Measurements from ENCODE around the gene CPZ. TPM values are rescaled to one million over a fixed set of nuclear protein-coding genes. Genes with fewer than 3 reads are reported as not detected.

CPZ gene
- total and polyA plus RNA-seq, 2 of the 4 experiments (the other 2 are of a cell fraction): 0.90 to 10.3 TPM

GRCh38 chr4:8656185-8656517, 63.6 kb downstream of the CPZ start:
- Histone ChIP-seq H3K56ac (ENCODE audit: extremely low read depth, insufficient read depth, low read length) (no peak overlapping the region), H3K9me3 (ENCODE audit: control insufficient read depth, insufficient read depth, low read length) (no peaks in the 10 kb centered on the region), H2AFZ (replicated peaks; ENCODE audit: low read length, poor library complexity) (no peak overlapping the region), H3K23ac (ENCODE audit: low read depth, low read length) (no peak overlapping the region), H3K18ac (ENCODE audit: low read depth, low read length) (no peak overlapping the region), H3K9me1 (ENCODE audit: insufficient read depth, low read length) (no peaks in the 10 kb centered on the region), H2AK9ac (replicated peaks; ENCODE audit: low read depth, low read length, poor library complexity) (no peak overlapping the region), H4K91ac (ENCODE audit: insufficient read depth, low read depth, low read length) (no peak overlapping the region), H2BK5ac (ENCODE audit: low read depth, low read length, poor library complexity, severe bottlenecking) (no peak overlapping the region), H2BK120ac (ENCODE audit: low read depth, low read length) (no peak overlapping the region), H4K8ac (ENCODE audit: low read depth in 2 of 2, low read length in 2 of 2) (no peak overlapping the region), H3K4me1 (ENCODE audit: control insufficient read depth, insufficient read depth, low read length) (no peaks in the 10 kb centered on the region), H3K4me3 (ENCODE audit: insufficient read depth, low read depth, low read length) (no peak overlapping the region), H3K79me1 (ENCODE audit: low read depth in 1 of 2, low read length in 2 of 2) (no peaks in the 10 kb centered on the region), H4K20me1 (ENCODE audit: insufficient read depth, low read length) (no peaks in the 10 kb centered on the region), H2AK5ac (ENCODE audit: low read depth, low read length) (no peak overlapping the region), H3K4me2 (ENCODE audit: low read depth, low read length) (no peak overlapping the region), H3K27me3 (ENCODE audit: control insufficient read depth, insufficient read depth, low read length) (no peaks in the 10 kb centered on the region; the same call in 1 of the 2 replicates), H2BK15ac (ENCODE audit: low read depth, low read length) (no peak overlapping the region), H3K27ac (ENCODE audit: insufficient read depth, low read length) (no peak overlapping the region), H4K5ac (ENCODE audit: low read depth, low read length) (no peak overlapping the region), H3K14ac (replicated peaks; ENCODE audit: low read depth, low read length) (no peak overlapping the region), H3K4ac (ENCODE audit: low read depth, low read length) (no peak overlapping the region), H2BK20ac (ENCODE audit: low read depth, low read length) (no peak overlapping the region), H3K9ac (ENCODE audit: low read depth, low read length) (no peak overlapping the region), H3K36me3 (ENCODE audit: control insufficient read depth, insufficient read depth, low read length) (no peaks in the 10 kb centered on the region)
- in situ Hi-C loops (cut with MboI; ENCODE audit: low sequenced_read_pairs): no loop called here
- no peak for ATAC-seq (ENCODE audit: low read depth)
- dilution Hi-C loops (cut with HindIII; ENCODE audit: low sequenced_read_pairs, unreplicated experiment): no loop called here
- BruUV-seq (replicated peaks): no TSS peak
- 44% methylated on average over 5 of the region's 11 CpGs; no CpG with 5 or more reads in 1 of the 2 experiments for WGBS, 2 experiments (ENCODE audit: extremely low coverage in 2 of 2, insufficient read length in 1 of 2)
- ChIA-PET CTCF (interaction anchor here (0.6 kb wide), 1 partner anchor 63 kb away, joined by 3 read pairs; no protein-coding TSS in a partner anchor), POLR2A (ENCODE audit: unreplicated experiment) (no interaction called here)
- TF ChIP-seq MAZ (IDR thresholded peaks at IDR 0.05; ENCODE audit: borderline replicate concordance, low read depth, low read length): no peak
- TF ChIP-seq, protein P1, sequence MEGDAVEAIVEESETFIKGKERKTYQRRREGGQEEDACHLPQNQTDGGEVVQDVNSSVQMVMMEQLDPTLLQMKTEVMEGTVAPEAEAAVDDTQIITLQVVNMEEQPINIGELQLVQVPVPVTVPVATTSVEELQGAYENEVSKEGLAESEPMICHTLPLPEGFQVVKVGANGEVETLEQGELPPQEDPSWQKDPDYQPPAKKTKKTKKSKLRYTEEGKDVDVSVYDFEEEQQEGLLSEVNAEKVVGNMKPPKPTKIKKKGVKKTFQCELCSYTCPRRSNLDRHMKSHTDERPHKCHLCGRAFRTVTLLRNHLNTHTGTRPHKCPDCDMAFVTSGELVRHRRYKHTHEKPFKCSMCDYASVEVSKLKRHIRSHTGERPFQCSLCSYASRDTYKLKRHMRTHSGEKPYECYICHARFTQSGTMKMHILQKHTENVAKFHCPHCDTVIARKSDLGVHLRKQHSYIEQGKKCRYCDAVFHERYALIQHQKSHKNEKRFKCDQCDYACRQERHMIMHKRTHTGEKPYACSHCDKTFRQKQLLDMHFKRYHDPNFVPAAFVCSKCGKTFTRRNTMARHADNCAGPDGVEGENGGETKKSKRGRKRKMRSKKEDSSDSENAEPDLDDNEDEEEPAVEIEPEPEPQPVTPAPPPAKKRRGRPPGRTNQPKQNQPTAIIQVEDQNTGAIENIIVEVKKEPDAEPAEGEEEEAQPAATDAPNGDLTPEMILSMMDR (conservative IDR thresholded peaks at IDR 0.05; ENCODE audit: low read depth, low read length): no peak
- TF ChIP-seq BHLHE40 (IDR thresholded peaks at IDR 0.05; ENCODE audit: low read depth, low read length): no peak
- no peak for TF ChIP-seq CHD1 (IDR thresholded peaks at IDR 0.05; ENCODE audit: low read depth, low read length)
- TF ChIP-seq, protein P2, sequence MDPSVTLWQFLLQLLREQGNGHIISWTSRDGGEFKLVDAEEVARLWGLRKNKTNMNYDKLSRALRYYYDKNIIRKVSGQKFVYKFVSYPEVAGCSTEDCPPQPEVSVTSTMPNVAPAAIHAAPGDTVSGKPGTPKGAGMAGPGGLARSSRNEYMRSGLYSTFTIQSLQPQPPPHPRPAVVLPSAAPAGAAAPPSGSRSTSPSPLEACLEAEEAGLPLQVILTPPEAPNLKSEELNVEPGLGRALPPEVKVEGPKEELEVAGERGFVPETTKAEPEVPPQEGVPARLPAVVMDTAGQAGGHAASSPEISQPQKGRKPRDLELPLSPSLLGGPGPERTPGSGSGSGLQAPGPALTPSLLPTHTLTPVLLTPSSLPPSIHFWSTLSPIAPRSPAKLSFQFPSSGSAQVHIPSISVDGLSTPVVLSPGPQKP (IDR thresholded peaks at IDR 0.05; ENCODE audit: borderline replicate concordance, low read depth, low read length): no peak
- no peak for TF ChIP-seq CEBPB (IDR thresholded peaks at IDR 0.05; ENCODE audit: low read depth, low read length)
- TF ChIP-seq NFE2L2 (IDR thresholded peaks at IDR 0.05; ENCODE audit: low read depth, low read length): no peak
- TF ChIP-seq RCOR1 (IDR thresholded peaks at IDR 0.05; ENCODE audit: insufficient replicate concordance, low read length): no peak
- TF ChIP-seq RFX5 (IDR thresholded peaks at IDR 0.05; ENCODE audit: low read depth, low read length): no peak
- TF ChIP-seq, protein P3, sequence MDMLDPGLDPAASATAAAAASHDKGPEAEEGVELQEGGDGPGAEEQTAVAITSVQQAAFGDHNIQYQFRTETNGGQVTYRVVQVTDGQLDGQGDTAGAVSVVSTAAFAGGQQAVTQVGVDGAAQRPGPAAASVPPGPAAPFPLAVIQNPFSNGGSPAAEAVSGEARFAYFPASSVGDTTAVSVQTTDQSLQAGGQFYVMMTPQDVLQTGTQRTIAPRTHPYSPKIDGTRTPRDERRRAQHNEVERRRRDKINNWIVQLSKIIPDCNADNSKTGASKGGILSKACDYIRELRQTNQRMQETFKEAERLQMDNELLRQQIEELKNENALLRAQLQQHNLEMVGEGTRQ (IDR thresholded peaks at IDR 0.05; ENCODE audit: low read depth, low read length): no peak
- TF ChIP-seq SMC3 (IDR thresholded peaks at IDR 0.05; ENCODE audit: low read depth, low read length): no peak
- no peak for TF ChIP-seq RAD21 (IDR thresholded peaks at IDR 0.05; ENCODE audit: low read length)
- no peak for TF ChIP-seq MXI1 (IDR thresholded peaks at IDR 0.05; ENCODE audit: borderline replicate concordance, low read depth, low read length)
- TF ChIP-seq MAFK (IDR thresholded peaks at IDR 0.05; ENCODE audit: low read depth, low read length): no peak
- no peak for DNase-seq
- intact Hi-C loops (cut with micrococcal nuclease): no loop called here
